GM13976 (cell line): ENCODE data around the gene MAFF.

Experiments used
- DNase-seq: peaks from one replicate; pipeline ENCODE4 v3.0.0; 2012; ENCODE audit warnings: low spot score
- CTCF ChIP-seq: IDR thresholded peaks from 2 replicates; pipeline ENCODE4 v1.5.1; 2012; ENCODE audit warnings: borderline replicate concordance, mild to moderate bottlenecking; ENCODE audit not compliant: insufficient read depth; ENCODE audit errors: extremely low read depth, missing control alignments, control extremely low read depth
- in situ Hi-C: fragments of 300-500 bp; cut with MboI; formaldehyde crosslinking; loops from one replicate; pipeline ENCODE4 v1.12.0; 2022; ENCODE audit warnings: low sequenced_read_pairs, mixed read lengths, inconsistent platforms; ENCODE audit not compliant: unreplicated experiment

Gene MAFF

DNA sequence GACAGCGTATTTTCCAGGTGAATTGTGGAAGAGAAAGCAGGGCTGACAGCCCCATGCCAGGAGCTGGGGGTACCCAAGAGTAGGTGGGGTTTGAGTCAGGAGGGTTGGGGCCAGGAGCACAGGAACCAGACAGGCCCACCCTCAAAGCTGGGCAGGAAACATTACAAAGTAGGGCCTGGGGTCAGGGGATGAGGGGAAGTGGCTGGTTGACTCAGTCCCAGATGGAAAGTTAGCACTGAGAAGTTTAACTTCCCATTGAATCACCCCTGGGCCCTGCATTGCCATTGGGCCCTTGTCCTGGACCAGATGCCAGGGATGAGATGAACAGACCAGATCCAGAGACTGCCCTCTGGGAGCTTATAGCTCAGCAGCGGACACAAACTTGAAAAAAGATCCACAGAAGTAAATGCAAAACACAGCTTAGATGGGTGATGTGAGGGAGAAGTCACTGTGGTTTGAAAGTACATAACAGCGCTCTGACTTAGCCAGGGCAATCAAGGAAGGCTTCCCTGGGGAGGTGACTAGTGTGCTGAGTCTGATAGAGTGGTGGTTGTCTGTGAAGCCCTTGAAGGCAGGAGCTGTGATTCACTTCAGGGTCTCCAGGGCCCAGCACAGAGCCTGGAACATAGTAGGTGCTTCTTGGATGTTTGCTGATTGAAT lies 2.2 kb downstream of the MAFF start:
- DNase-seq = no peak
- in situ Hi-C loops = no loop called here
- no peak for TF ChIP-seq CTCF

DNA sequence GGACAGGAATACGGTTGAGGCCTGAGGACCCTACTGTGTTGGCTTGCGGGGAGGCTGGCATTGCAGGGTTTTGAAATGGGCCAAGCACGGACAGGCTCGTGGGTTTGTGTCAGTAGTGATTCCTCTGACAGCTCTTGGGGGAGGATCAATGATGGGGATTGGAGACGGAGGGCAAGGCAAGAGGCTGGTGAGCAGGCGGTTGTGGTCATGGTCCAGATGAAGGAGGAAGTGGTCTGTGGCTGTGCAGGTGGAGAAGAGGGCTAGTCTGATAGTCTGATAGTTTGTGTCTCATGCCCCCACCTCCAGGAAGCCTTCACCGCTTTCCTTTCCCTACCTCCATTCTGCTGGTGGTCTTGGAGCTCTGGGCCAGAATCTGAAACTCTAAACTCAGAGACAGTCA lies 3.0 kb downstream of the MAFF start:
- TF ChIP-seq CTCF = no peak
- peak; percentile 61 for DNase-seq
- in situ Hi-C loops = no loop called here

DNA sequence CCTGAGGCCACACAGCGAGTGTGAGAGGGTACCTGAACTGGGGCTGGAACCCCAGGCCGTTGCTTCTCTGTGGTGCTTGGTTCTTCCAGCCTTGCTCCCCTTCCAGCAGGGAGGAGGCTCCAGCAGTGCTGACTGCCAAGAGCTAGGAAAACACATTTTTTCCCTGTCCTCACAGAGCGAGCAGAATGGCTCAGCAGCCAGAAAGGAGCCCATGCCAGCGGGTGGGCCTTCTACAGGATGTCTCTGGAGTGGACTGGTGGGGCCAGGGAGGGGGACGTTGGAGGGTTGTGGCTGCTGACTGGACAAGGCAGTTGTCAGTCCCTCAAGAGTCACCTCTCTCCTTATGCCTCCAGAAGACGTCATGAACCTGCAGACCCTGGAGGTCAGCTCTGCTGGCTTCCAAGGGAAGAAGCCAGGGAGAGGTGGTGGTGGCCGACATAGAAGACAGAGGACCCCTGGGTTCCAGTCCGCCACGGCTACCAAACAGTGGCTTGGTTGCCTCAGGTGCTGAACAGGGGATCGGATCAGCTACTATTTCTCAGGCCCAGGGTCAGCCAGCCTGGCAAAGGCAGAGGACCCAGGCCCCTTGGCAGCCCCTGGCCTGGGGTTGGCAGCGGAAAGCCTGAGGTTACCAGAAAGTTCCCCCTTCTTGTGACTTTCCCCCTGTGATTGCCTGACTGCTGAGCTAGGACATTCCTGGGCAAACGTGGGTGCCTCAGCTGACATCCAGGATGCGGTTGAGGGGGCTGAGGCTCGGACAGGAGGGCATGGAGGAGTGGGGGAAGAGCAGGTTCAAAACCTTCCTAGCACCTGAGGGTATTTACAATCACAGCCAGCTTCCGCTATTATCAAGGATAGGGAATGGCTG lies 3.7 kb downstream of the MAFF start:
- no peak for TF ChIP-seq CTCF
- DNase-seq = no peak
- in situ Hi-C loops = no loop called here

DNA sequence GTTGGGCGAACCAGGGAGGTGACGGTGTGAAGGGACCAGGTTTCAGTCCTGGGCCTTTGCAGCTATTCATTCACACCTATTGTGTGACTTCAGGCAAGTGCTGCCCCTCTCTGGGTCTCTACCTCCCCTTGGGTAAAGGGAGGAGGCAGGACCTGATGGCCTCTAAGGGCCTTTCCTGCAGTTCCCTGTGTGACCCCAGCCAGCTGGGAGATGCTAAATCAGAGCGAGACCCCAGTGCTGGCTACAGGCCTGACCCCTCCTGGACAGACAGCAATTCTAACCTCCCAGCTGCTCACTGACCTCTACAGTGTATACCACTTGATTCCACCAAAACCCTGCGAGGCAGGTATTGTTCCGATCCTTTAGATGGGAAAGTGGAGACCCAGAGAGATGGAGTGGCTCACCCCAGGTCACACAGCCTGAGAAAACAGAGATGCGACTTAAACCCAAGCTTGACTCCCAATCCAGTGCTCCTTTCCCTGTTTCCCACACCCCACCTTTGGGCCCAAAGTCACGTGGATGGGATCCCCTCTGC lies 6.2 kb downstream of the MAFF start:
- in situ Hi-C loops = no loop called here
- TF ChIP-seq CTCF = no peak
- no peak for DNase-seq

DNA sequence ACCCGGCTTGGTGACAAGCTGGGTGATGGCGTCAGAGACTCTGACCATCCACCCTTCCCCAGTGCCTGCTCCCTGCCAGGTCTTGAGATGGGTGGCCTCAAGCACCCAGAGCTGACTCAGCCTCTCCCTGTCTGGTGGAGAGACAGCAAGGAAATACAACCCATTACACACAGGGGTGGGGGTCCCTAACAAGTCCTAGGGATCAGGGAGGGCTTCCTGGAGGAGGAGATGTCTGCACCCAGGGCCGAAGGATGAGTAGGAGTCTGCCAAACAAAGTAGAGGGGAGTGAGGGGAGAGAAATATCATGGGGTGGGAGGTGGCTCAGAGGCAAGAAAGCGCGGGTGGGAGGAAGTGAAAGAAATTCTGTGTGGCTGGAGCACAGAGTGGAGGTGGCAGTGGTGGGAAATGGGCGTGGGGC lies 6.8 kb downstream of the MAFF start:
- no peak for TF ChIP-seq CTCF
- no peak for DNase-seq
- in situ Hi-C loops = no loop called here

DNA sequence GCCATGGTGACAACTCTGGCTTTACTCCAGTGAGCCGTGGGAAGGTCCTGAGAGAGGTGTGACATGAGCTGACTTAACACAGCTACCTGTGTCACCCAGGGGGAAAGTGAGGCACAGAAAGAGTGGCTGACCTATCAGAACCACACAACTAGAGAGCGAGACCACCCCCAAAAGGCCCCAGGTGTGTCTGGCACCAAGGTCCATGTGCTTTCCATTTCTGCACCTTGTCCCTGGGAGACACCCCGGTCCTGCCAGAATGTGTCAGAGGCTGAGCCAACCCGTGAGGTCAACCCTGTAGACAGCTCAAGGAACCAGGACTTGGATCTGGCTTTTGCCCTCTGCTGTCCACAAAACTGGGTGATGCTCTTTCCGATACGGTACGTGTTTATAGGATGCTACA lies 9.8 kb downstream of the MAFF start:
- DNase-seq = no peak
- TF ChIP-seq CTCF = no peak
- in situ Hi-C loops = no loop called here
